Adrenal gland (tissue), 12 donors: ENCODE results near the gene PTPRD. TPM values are rescaled to one million over a fixed set of nuclear protein-coding genes. Genes with fewer than 3 reads are reported as not detected.

ENCODE experiments used
- DNase-seq, 7 donors: peaks; one replicate each; pipeline ENCODE4 v3.0.0-alpha.2; 2019 to 2020
- H3K27ac ChIP-seq, 5 donors: fragments of 200-600 bp; sonication (generic) in 4 of 5; 1 replicate in 3 of 5; 2 replicates in 2 of 5; pipeline versions ENCODE4 v1.5.1 to v1.8.0; 2016 to 2020; ENCODE audit warnings: mild to moderate bottlenecking in 1 of 5
- H3K27me3 ChIP-seq: fragments of 200-600 bp; 2 replicates; pipeline ENCODE4 v1.8.0; 2021
- H3K36me3 ChIP-seq, 2 donors: fragments of 200-600 bp; replicated peaks in 1 of 2; 1 replicate in 1 of 2; 2 replicates in 1 of 2; pipeline versions ENCODE4 v1.5.1 to v1.8.0; 2018 to 2022
- H3K4me1 ChIP-seq, 2 donors: fragments of 200-600 bp; replicated peaks in 1 of 2; 1 replicate in 1 of 2; 2 replicates in 1 of 2; pipeline versions ENCODE4 v1.5.1 to v1.8.0; 2018 to 2021
- H3K4me3 ChIP-seq, 4 donors: fragments of 200-600 bp; sonication (generic) in 3 of 4; one replicate each; pipeline ENCODE4 v1.5.1; 2016 to 2018
- H3K9me3 ChIP-seq, 3 donors: fragments of 200-600 bp; sonication (generic) in 1 of 3; replicated peaks in 1 of 3; 1 replicate in 2 of 3; 2 replicates in 1 of 3; pipeline versions ENCODE4 v1.5.1 to v1.8.0; 2016 to 2021
- CTCF ChIP-seq, 6 experiments: fragments of 450-650 bp in 4 of 6; fragments of 200-600 bp in 2 of 6; sonication (generic) in 1 of 6; IDR thresholded peaks; 1 replicate in 5 of 6; 2 replicates in 1 of 6; pipeline versions ENCODE4 v1.5.1 to v1.8.0; 2016 to 2021; ENCODE audit warnings: antibody characterized with exemption in 6 of 6, mild to moderate bottlenecking in 2 of 6, moderate library complexity in 1 of 6
- POLR2A ChIP-seq, 2 donors: fragments of 450-650 bp; IDR thresholded peaks; one replicate each; pipeline ENCODE4 v1.6.1; 2017; ENCODE audit warnings: antibody characterized with exemption in 2 of 2, mild to moderate bottlenecking in 2 of 2, moderate library complexity in 1 of 2
- WGBS, 4 donors: extraction: QIAGEN DNeasy Blood & Tissue Kit in 2 of 4; methylation state at CpG; one replicate each; pipeline versions ENCODE4 v1.1.5 to v1.1.7; 2013 to 2017; 5-methylcytosine and 5-hydroxymethylcytosine counted together
- intact Hi-C, 2 donors: fragments of 100-400 bp; cut with DNase I; formaldehyde crosslinking; loops; one replicate each; pipeline versions ENCODE4 v1.14.1 to v1.15.0; 2022 to 2023
- polyA plus RNA-seq, 3 donors: library from polyadenylated mRNA; stranded (reverse); fragments of 200-250 nt in 2 of 3; fragments of 350-450 nt in 1 of 3; fragmentation: Illumina TruSeq in 1 of 3; extraction: RNeasy Lipid Tissue Mini Kit (QIAGEN cat#74804) in 1 of 3; gene quantifications; one replicate each; pipeline ENCODE4 v1.2.3, GENCODE V29; 2013 to 2014
- total RNA-seq, 9 donors: library from RNA; depleted of rRNA in 4 of 9; stranded (reverse); fragments of >200 nt in 4 of 9; fragments of 120-200 nt in 1 of 9; fragmentation: NEBNext Ultra II Directional in 1 of 9; extraction: Animal tissue kit (Norgen Biotek cat#: 25700) in 1 of 9; gene quantifications; one replicate each; pipeline versions ENCODE4 v1.1.0 to v1.2.4, GENCODE V29; 2013 to 2023
- donor health status: healthy with polysubstance abuse.
- donor health status: Bipolar disorder and iron deficiency.
- donor health status: DM: yes; HTN: yes; CAD: no.
- donor health status: DM: no; HTN: no; CAD: no.
- donor health status: DM: no; HTN: no; CAD: no.
- donor health status: DM: yes; HTN: yes; CAD: no.

Gene PTPRD
- total and polyA plus RNA-seq, 12 donors = 0.61 to 71.2 (median 4.5) TPM

- H3K4me1 ChIP-seq = no peaks in the 10 kb centered on the region
- DNase-seq = no peak
- no peak for TF ChIP-seq CTCF (IDR thresholded peaks at IDR 0.05)
- TF ChIP-seq POLR2A (IDR thresholded peaks at IDR 0.05) = no peak
- H3K27me3 ChIP-seq = no peaks in the 10 kb centered on the region
- H3K4me3 ChIP-seq = no peak overlapping the region
- WGBS, 4 donors = 42 to 87% (median 76%) methylated on average over 2 of the region's 2 CpGs
- no peaks in the 10 kb centered on the region for H3K9me3 ChIP-seq
- no peaks in the 10 kb centered on the region for H3K36me3 ChIP-seq
- H3K27ac ChIP-seq = no peak overlapping the region
- intact Hi-C loops = no loop called here
Observed at GRCh38 chr9:8715788-8716187, 1897.0 kb downstream of the PTPRD start.

GRCh38 chr9:8713811-8714165, 1899.0 kb downstream of the PTPRD start:
- Histone ChIP-seq H3K27me3 (no peaks in the 10 kb centered on the region), H3K4me1 (no peaks in the 10 kb centered on the region), H3K4me3 (no peak overlapping the region), H3K9me3 (no peaks in the 10 kb centered on the region), H3K36me3 (no peaks in the 10 kb centered on the region), H3K27ac (no peak overlapping the region)
- TF ChIP-seq CTCF (IDR thresholded peaks at IDR 0.05) = no peak
- TF ChIP-seq POLR2A (IDR thresholded peaks at IDR 0.05) = no peak
- WGBS, 4 donors = 71 to 77% (median 74%) methylated on average over 8 of the region's 8 CpGs
- intact Hi-C loops = no loop called here
- DNase-seq = no peak

GRCh38 chr9:8713149-8713810, 1899.5 kb downstream of the PTPRD start:
- no peaks in the 10 kb centered on the region for H3K36me3 ChIP-seq
- no peak for TF ChIP-seq POLR2A (IDR thresholded peaks at IDR 0.05)
- TF ChIP-seq CTCF (IDR thresholded peaks at IDR 0.05) = no peak
- WGBS, 4 donors = 94 to 97% (median 95%) methylated on average over 31 to 44 of the region's 44 CpGs
- H3K9me3 ChIP-seq = no peaks in the 10 kb centered on the region
- H3K4me3 ChIP-seq = no peak overlapping the region
- H3K27ac ChIP-seq = no peak overlapping the region
- DNase-seq = no peak
- H3K4me1 ChIP-seq = no peaks in the 10 kb centered on the region
- intact Hi-C loops = no loop called here
- no peaks in the 10 kb centered on the region for H3K27me3 ChIP-seq

- Histone ChIP-seq H3K27ac (no peak overlapping the region), H3K4me1 (no peaks in the 10 kb centered on the region), H3K36me3 (no peaks in the 10 kb centered on the region), H3K27me3 (no peaks in the 10 kb centered on the region), H3K4me3 (no peak overlapping the region), H3K9me3 (no peaks in the 10 kb centered on the region)
- intact Hi-C loops = no loop called here
- TF ChIP-seq CTCF (IDR thresholded peaks at IDR 0.05) = no peak
- TF ChIP-seq POLR2A (IDR thresholded peaks at IDR 0.05) = no peak
- DNase-seq = no peak
- WGBS, 4 donors = 76 to 91% (median 80%) methylated on average over 4 of the region's 4 CpGs
Observed at GRCh38 chr9:8709731-8710130, 1903.1 kb downstream of the PTPRD start.
